ENCODE measurements around the gene HMX1.

- TF ChIP-seq POLR2A (IDR thresholded peaks at IDR 0.05; ENCODE audit: low read depth, low read length): no peak
- TF ChIP-seq CTCF (IDR thresholded peaks at IDR 0.05; ENCODE audit: extremely low read depth in 1 of 2, insufficient read depth in 1 of 2, low read depth in 1 of 2, low read length in 2 of 2): no peak
- peak; percentile 90 for TF ChIP-seq EZH2 (IDR thresholded peaks at IDR 0.05; ENCODE audit: borderline replicate concordance, low read depth, low read length, severe bottlenecking)
- no peak for TF ChIP-seq POLR2AphosphoS5 (IDR thresholded peaks at IDR 0.05; ENCODE audit: insufficient read depth, low read depth, low read length)
- TF ChIP-seq MAX (IDR thresholded peaks at IDR 0.05; ENCODE audit: insufficient read depth, insufficient read length): no peak
Measured at GRCh38 chr4:8861576-8862295, 9.9 kb downstream of the HMX1 start.
